GM12874 (cell line): ENCODE measurements around the gene DENND2D.

Experiments used
- TF ChIP-seq, protein P1 (sequence below): IDR thresholded peaks from 2 replicates; pipeline ENCODE4 v1.5.1; 2011; ENCODE audit warnings: low read depth, mild to moderate bottlenecking, control low read depth, low read length, moderate library complexity; ENCODE audit not compliant: insufficient read depth

DENND2D gene

DNA sequence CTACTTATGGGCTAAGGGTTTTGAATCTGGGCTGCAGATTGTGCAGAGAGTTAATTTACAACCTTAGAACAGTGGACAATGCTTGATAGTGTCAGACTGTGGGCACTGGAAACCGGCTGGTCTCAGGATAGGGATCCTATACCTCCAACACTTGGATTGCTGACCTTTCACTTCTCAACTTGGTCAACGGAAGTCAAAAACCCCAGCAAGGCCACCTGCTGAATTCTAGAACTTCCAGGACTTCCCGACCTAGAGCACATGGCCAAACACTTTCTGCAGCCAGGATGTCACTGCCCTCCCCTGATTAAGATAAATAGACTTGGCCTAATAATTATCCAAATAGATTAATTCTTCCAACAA, 336 bp upstream of the DENND2D start:
- TF ChIP-seq, protein P1, sequence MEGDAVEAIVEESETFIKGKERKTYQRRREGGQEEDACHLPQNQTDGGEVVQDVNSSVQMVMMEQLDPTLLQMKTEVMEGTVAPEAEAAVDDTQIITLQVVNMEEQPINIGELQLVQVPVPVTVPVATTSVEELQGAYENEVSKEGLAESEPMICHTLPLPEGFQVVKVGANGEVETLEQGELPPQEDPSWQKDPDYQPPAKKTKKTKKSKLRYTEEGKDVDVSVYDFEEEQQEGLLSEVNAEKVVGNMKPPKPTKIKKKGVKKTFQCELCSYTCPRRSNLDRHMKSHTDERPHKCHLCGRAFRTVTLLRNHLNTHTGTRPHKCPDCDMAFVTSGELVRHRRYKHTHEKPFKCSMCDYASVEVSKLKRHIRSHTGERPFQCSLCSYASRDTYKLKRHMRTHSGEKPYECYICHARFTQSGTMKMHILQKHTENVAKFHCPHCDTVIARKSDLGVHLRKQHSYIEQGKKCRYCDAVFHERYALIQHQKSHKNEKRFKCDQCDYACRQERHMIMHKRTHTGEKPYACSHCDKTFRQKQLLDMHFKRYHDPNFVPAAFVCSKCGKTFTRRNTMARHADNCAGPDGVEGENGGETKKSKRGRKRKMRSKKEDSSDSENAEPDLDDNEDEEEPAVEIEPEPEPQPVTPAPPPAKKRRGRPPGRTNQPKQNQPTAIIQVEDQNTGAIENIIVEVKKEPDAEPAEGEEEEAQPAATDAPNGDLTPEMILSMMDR = no peak

DNA sequence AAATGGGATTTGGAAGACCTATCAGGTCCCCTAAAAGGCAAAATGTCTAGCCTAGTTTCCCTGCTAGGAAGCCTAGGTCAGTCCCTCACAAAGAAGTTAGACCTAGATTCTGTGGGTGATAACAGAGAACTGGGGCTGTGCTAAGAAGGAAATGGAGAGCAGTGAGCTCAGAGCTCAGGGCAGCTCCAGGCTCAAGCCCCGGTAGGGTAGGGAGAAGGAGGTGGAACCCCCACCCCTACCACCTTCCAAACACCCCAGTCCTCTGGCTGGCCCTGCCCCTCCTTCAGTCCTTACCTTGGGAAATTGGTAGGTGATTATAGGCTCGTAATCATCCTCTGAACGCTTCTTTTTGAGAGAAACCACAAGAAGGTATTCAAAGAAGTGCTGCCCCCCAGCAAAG, 1.1 kb downstream of the DENND2D start:
- TF ChIP-seq, protein P1 = no peak

GRCh38 chr1:111198836-111199235, 1.6 kb downstream of the DENND2D start:
- TF ChIP-seq, protein P1 = no peak

DNA sequence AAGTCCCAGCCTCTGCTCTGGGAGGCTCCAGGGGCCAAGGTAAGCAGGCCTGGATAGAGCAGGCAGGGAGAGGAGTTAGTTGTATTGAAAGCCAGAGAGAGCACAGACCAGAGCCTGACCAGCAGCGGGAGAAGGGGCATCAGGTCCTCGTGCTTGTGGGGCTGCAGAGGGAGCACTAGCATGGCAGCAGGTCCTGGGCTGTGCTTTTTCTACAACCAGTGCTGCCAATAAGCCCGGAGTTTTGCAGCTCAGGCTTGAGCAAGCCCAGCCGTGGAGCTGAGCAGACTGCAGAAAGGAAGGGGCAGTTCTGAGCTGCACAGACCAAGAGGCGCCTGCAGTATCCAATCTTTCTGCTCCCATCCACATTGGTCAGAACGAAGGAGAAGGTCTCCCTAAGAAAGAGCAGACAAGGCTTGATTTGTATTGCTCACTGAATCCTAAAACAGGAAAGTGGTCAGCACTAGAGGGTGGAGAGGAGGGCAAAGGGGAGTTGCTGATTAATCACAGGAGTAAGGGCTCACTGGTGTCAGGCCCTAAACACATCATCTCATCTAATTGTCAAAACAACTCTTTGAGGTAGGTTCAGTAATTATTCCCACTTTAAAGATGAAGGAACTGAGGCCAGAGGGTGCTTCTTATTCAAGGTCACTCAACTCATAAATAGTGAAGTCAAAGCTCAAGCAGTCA, 2.7 kb downstream of the DENND2D start:
- TF ChIP-seq, protein P1 = peak; percentile 68

- TF ChIP-seq, protein P1 = no peak
These were observed 4.2 kb downstream of the DENND2D start for GRCh38 chr1:111196213-111196612.

- TF ChIP-seq, protein P1 = no peak
These were observed 5.3 kb downstream of the DENND2D start for GRCh38 chr1:111195002-111195684.

GRCh38 chr1:111193712-111194480, 6.5 kb downstream of the DENND2D start:
- TF ChIP-seq, protein P1 = no peak
